Measurements from ENCODE around the gene DLX6.
A peak's percentile ranks its signal among the peaks of the same experiment; 100 is the strongest.

DLX6 gene

GRCh38 chr7:97019710-97020225, 14.4 kb downstream of the DLX6 start:
- Histone ChIP-seq H3K4me1 (ENCODE audit: control insufficient read depth, insufficient read depth, low read length) (peaks cover 38% of the 10 kb centered on the region), H3K9me3 (ENCODE audit: control insufficient read depth, insufficient read depth, low read length) (no peaks in the 10 kb centered on the region), H3K36me3 (ENCODE audit: control insufficient read depth, insufficient read depth, low read length) (no peaks in the 10 kb centered on the region)

GRCh38 chr7:97020601-97020995, 15.2 kb downstream of the DLX6 start:
- Histone ChIP-seq H3K27ac (ENCODE audit: low read depth, low read length) (no peak overlapping the region), H3K9me3 (ENCODE audit: control insufficient read depth, insufficient read depth, low read length) (no peaks in the 10 kb centered on the region), H3K9ac (ENCODE audit: low read depth, low read length) (no peak overlapping the region), H3K4me3 (ENCODE audit: low read depth, low read length) (peak overlapping the region; percentile 48; the same call in 1 of the 2 replicates), H3K36me3 (ENCODE audit: control insufficient read depth, insufficient read depth, low read length) (no peaks in the 10 kb centered on the region), H3K4me1 (ENCODE audit: control insufficient read depth, insufficient read depth, low read length) (peaks cover 46% of the 10 kb centered on the region), H3K27me3 (ENCODE audit: control insufficient read depth, insufficient read depth, low read length) (peaks cover 100% of the 10 kb centered on the region)

More at GRCh38 chr7:97019710-97020225, 14.4 kb downstream of the DLX6 start:
- Histone ChIP-seq H3K9ac (ENCODE audit: low read depth, low read length) (no peak overlapping the region), H3K27me3 (ENCODE audit: control insufficient read depth, insufficient read depth, low read length) (peaks cover 100% of the 10 kb centered on the region), H3K27ac (ENCODE audit: low read depth, low read length) (no peak overlapping the region), H3K4me3 (ENCODE audit: low read depth, low read length) (no peak overlapping the region)

DNA sequence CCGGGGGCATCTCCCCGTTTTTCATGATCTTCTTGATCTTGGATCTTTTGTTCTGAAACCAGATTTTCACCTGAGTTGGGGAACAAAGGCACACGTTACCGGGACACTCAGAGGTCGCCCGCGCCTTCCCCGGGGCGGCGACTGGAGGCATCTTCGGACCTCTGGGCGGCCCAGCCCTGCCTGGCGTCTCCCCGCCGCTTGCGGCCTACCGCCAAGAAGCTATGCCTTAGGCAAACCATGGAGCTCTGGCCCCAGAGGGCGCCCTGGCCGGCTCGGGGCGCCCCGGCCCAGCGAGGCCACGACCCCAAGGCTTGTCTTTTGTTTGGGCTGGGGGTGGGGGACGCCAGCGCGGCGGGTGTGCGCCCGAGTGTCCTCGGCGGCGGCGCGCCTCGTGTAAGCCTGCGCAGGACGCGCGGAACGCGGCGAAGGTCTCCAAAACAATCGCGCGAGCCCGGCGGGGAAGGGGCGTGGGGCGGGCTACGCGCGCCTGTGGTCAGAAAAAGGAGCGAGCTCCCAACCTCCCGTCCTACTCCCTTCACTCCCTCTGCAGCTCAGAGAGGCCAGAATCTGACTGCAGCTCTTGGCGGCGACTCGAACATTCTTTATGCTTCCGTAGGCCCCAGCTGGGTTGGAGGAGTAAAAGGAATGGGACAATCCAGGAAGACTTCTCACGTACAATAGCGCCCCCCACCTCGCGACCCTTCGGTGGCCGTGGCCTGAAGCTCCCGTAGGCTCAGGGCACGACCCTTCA, 15.8 kb downstream of the DLX6 start:
- peak overlapping the region; percentile 48; the same call in 1 of the 2 replicates for H3K4me3 ChIP-seq (ENCODE audit: low read depth, low read length)
- H3K9ac ChIP-seq (ENCODE audit: low read depth, low read length) = no peak overlapping the region
- no peaks in the 10 kb centered on the region for H3K9me3 ChIP-seq (ENCODE audit: control insufficient read depth, insufficient read depth, low read length)
- H3K36me3 ChIP-seq (ENCODE audit: control insufficient read depth, insufficient read depth, low read length) = no peaks in the 10 kb centered on the region
- H3K4me1 ChIP-seq (ENCODE audit: control insufficient read depth, insufficient read depth, low read length) = peaks cover 52% of the 10 kb centered on the region
- no peak overlapping the region for H3K27ac ChIP-seq (ENCODE audit: low read depth, low read length)
- peaks cover 100% of the 10 kb centered on the region for H3K27me3 ChIP-seq (ENCODE audit: control insufficient read depth, insufficient read depth, low read length)

- Histone ChIP-seq H3K27ac (ENCODE audit: low read depth, low read length) (no peak overlapping the region), H3K9ac (ENCODE audit: low read depth, low read length) (no peak overlapping the region), H3K27me3 (ENCODE audit: control insufficient read depth, insufficient read depth, low read length) (peaks cover 100% of the 10 kb centered on the region), H3K4me3 (ENCODE audit: low read depth, low read length) (peak overlapping the region; percentile 48; the same call in 1 of the 2 replicates), H3K9me3 (ENCODE audit: control insufficient read depth, insufficient read depth, low read length) (no peaks in the 10 kb centered on the region), H3K36me3 (ENCODE audit: control insufficient read depth, insufficient read depth, low read length) (no peaks in the 10 kb centered on the region), H3K4me1 (ENCODE audit: control insufficient read depth, insufficient read depth, low read length) (peaks cover 60% of the 10 kb centered on the region)
These were observed 16.6 kb downstream of the DLX6 start for GRCh38 chr7:97021747-97022490.

DNA sequence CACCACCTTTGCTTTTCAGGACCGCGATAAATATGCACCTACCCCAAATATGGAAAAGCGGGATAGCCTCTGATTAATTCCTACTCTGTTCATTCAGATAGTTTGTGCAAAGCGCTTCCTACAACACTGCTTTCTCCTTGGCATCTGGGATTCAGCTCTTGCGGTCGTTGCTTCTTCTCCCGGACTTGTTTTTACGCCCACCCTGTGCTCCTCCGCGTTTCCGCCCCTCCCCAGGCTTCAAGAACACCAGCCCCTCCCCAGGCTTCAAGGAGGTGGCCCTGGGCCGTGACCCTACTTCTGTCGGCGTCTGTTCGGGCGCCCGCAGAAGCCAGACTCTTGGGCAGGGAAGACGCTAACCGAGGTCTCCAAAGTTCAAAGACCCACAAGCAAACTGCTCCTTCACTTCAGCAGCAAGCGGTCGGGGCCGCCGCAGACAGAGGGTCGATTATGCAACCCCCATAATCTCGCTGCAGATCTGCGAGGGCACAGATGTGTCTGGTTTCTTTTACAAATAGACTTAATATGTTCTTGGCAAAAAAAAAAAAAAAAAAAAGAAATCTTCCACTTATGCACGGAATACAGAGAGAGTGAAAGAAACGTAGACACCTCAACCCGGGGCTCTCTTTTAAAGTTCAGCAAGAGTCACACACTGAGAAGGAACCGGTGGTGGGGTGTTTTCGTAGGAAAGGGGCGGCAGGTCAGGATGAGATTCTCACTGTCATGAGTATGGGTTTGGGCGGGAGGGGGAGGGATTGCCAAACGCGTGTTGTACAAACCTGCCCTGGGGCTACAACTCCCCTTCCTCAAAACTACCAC, 17.3 kb downstream of the DLX6 start:
- no peaks in the 10 kb centered on the region for H3K9me3 ChIP-seq (ENCODE audit: control insufficient read depth, insufficient read depth, low read length)
- peaks cover 62% of the 10 kb centered on the region for H3K4me1 ChIP-seq (ENCODE audit: control insufficient read depth, insufficient read depth, low read length)
- no peak overlapping the region for H3K4me3 ChIP-seq (ENCODE audit: low read depth, low read length)
- no peak overlapping the region for H3K27ac ChIP-seq (ENCODE audit: low read depth, low read length)
- H3K9ac ChIP-seq (ENCODE audit: low read depth, low read length) = no peak overlapping the region
- H3K36me3 ChIP-seq (ENCODE audit: control insufficient read depth, insufficient read depth, low read length) = no peaks in the 10 kb centered on the region
- H3K27me3 ChIP-seq (ENCODE audit: control insufficient read depth, insufficient read depth, low read length) = peaks cover 100% of the 10 kb centered on the region

GRCh38 chr7:97024209-97025129, 19.1 kb downstream of the DLX6 start, which contains the start of gene DLX5:
DLX5 (minus strand) TSS chr7:97024831; CDS start chr7:97024623, 208 bp downstream.
- Histone ChIP-seq H3K27me3 (ENCODE audit: control insufficient read depth, insufficient read depth, low read length) (peaks cover 94% of the 10 kb centered on the region), H3K36me3 (ENCODE audit: control insufficient read depth, insufficient read depth, low read length) (no peaks in the 10 kb centered on the region), H3K4me3 (ENCODE audit: low read depth, low read length) (peak within 1 kb of the TSS; percentile 50), H3K9ac (ENCODE audit: low read depth, low read length) (no peak within 1 kb of the TSS), H3K4me1 (ENCODE audit: control insufficient read depth, insufficient read depth, low read length) (peaks cover 62% of the 10 kb centered on the region), H3K9me3 (ENCODE audit: control insufficient read depth, insufficient read depth, low read length) (no peaks in the 10 kb centered on the region), H3K27ac (ENCODE audit: low read depth, low read length) (no peak within 1 kb of the TSS)

GRCh38 chr7:97025130-97025499, 19.8 kb downstream of the DLX6 start:
- Histone ChIP-seq H3K4me1 (ENCODE audit: control insufficient read depth, insufficient read depth, low read length) (peaks cover 62% of the 10 kb centered on the region), H3K9ac (ENCODE audit: low read depth, low read length) (no peak overlapping the region), H3K36me3 (ENCODE audit: control insufficient read depth, insufficient read depth, low read length) (no peaks in the 10 kb centered on the region), H3K9me3 (ENCODE audit: control insufficient read depth, insufficient read depth, low read length) (no peaks in the 10 kb centered on the region), H3K27me3 (ENCODE audit: control insufficient read depth, insufficient read depth, low read length) (peaks cover 88% of the 10 kb centered on the region), H3K4me3 (ENCODE audit: low read depth, low read length) (peak overlapping the region; percentile 50), H3K27ac (ENCODE audit: low read depth, low read length) (no peak overlapping the region)

- peaks cover 53% of the 10 kb centered on the region for H3K4me1 ChIP-seq (ENCODE audit: control insufficient read depth, insufficient read depth, low read length)
These were observed 20.8 kb downstream of the DLX6 start for GRCh38 chr7:97025983-97026714.

GRCh38 chr7:97026715-97027426, 21.5 kb downstream of the DLX6 start:
- H3K4me3 ChIP-seq (ENCODE audit: low read depth, low read length) = peak overlapping the region; percentile 53
- peaks cover 48% of the 10 kb centered on the region for H3K4me1 ChIP-seq (ENCODE audit: control insufficient read depth, insufficient read depth, low read length)
- H3K27ac ChIP-seq (ENCODE audit: low read depth, low read length) = no peak overlapping the region
- H3K27me3 ChIP-seq (ENCODE audit: control insufficient read depth, insufficient read depth, low read length) = peaks cover 81% of the 10 kb centered on the region
- no peaks in the 10 kb centered on the region for H3K36me3 ChIP-seq (ENCODE audit: control insufficient read depth, insufficient read depth, low read length)
- H3K9ac ChIP-seq (ENCODE audit: low read depth, low read length) = no peak overlapping the region
- H3K9me3 ChIP-seq (ENCODE audit: control insufficient read depth, insufficient read depth, low read length) = no peaks in the 10 kb centered on the region

More at GRCh38 chr7:97025983-97026714, 20.8 kb downstream of the DLX6 start:
- Histone ChIP-seq H3K9ac (ENCODE audit: low read depth, low read length) (no peak overlapping the region), H3K4me3 (ENCODE audit: low read depth, low read length) (peak overlapping the region; percentile 7; the same call in 1 of the 2 replicates), H3K36me3 (ENCODE audit: control insufficient read depth, insufficient read depth, low read length) (no peaks in the 10 kb centered on the region), H3K27me3 (ENCODE audit: control insufficient read depth, insufficient read depth, low read length) (peaks cover 86% of the 10 kb centered on the region), H3K27ac (ENCODE audit: low read depth, low read length) (no peak overlapping the region), H3K9me3 (ENCODE audit: control insufficient read depth, insufficient read depth, low read length) (no peaks in the 10 kb centered on the region)

Measured in HUES48 (cell line).